HCT116 (cell line): Measurements from ENCODE around the gene TMPRSS11E. TPM values are rescaled to one million over a fixed set of nuclear protein-coding genes. Genes with fewer than 3 reads are reported as not detected.

Experiments
- ATAC-seq: fragments of 200-7000 bp; cut with Tn5 transposase; 2 replicates; pipeline ENCODE4 v1.9.1; 2020; ENCODE audit warnings: mild to moderate bottlenecking, moderate library complexity
- BruUV-seq: library from RNA; stranded (reverse); fragments of 400-500 nt; replicated peaks from 2 replicates; lab custom pipeline; 2021; lab: Mats Ljungman, UMichigan
- CTCF ChIA-PET: fragments of 300-600 bp; sonication (Branson Sonifier 250); formaldehyde crosslinking; loops from one replicate; lab custom pipeline; 2021; ENCODE audit warnings: antibody characterized with exemption; lab: Charles Lee
- POLR2A ChIA-PET: fragments of 300-600, 350-600 bp; sonication (Branson Sonifier 250); formaldehyde crosslinking; loops from one replicate; lab custom pipeline; 2021; ENCODE audit warnings: antibody characterized with exemption; lab: Charles Lee
- RAD21 ChIA-PET, 2 experiments: fragments of 300-600 bp; sonication (Branson Sonifier 250); formaldehyde crosslinking; loops; one replicate each; lab custom pipeline; 2023; ENCODE audit warnings: low total read pairs in 2 of 2; ENCODE audit not compliant: uncharacterized antibody in 2 of 2, unreplicated experiment in 2 of 2, low non-redundant PET in 1 of 2; lab: Charles Lee
- DNase-seq: peaks from one replicate; pipeline ENCODE4 v3.0.0-alpha.2; 2010; ENCODE audit warnings: low read depth, low spot score
- H2AFZ ChIP-seq: fragments of 200-600 bp; shearing (Covaris generic), sonication (generic); 2 replicates; pipeline ENCODE4 v1.6.1; 2017; ENCODE audit warnings: low read depth, mixed run types, mixed read lengths, antibody characterized with exemption, low read length; ENCODE audit not compliant: poor library complexity, severe bottlenecking
- H3K27ac ChIP-seq: 2 replicates; pipeline ENCODE4 v1.5.1; 2012; ENCODE audit warnings: low read depth, low read length
- H3K27me3 ChIP-seq: fragments of 200-600 bp; sonication (generic); 2 replicates; pipeline ENCODE4 v1.6.1; 2016; ENCODE audit warnings: mixed run types, low read length, mixed read lengths; ENCODE audit not compliant: insufficient read depth
- H3K36me3 ChIP-seq, 2 experiments: fragments of 200-500 bp in 1 of 2; fragments of 200-600 bp in 1 of 2; sonication (Bioruptor generic) in 1 of 2; sonication (generic) in 1 of 2; 2 replicates each; pipeline versions ENCODE4 v1.5.1 to v1.6.1; 2014 to 2016; ENCODE audit warnings: low read length in 2 of 2, inconsistent platforms in 1 of 2, mixed read lengths in 1 of 2, mixed run types in 1 of 2; ENCODE audit not compliant: insufficient read depth in 2 of 2, control insufficient read depth in 1 of 2
- H3K4me1 ChIP-seq, 2 experiments: fragments of 200-600 bp in 1 of 2; sonication (generic) in 1 of 2; 2 replicates each; pipeline versions ENCODE4 v1.5.1 to v1.6.1; 2012 to 2017; ENCODE audit warnings: low read length in 2 of 2, inconsistent platforms in 1 of 2, mild to moderate bottlenecking in 1 of 2, mixed read lengths in 1 of 2, mixed run types in 1 of 2, moderate library complexity in 1 of 2; ENCODE audit not compliant: insufficient read depth in 2 of 2, control insufficient read depth in 1 of 2
- H3K4me2 ChIP-seq: fragments of 200-600 bp; sonication (generic); 2 replicates; pipeline ENCODE4 v1.6.1; 2017; ENCODE audit warnings: mixed run types, low read length, mixed read lengths
- H3K4me3 ChIP-seq, 2 experiments: fragments of 200-600 bp in 1 of 2; sonication (generic) in 1 of 2; replicated peaks in 1 of 2; 2 replicates each; pipeline ENCODE4 v1.5.1; 2011 to 2016; ENCODE audit warnings: low read length in 2 of 2, control low read depth in 1 of 2, low read depth in 1 of 2, mild to moderate bottlenecking in 1 of 2, mixed read lengths in 1 of 2, mixed run types in 1 of 2
- H3K79me2 ChIP-seq: fragments of 200-600 bp; sonication (generic); 2 replicates; pipeline ENCODE4 v1.6.1; 2017; ENCODE audit warnings: mild to moderate bottlenecking, mixed run types, low read length, moderate library complexity, mixed read lengths; ENCODE audit not compliant: insufficient read depth
- H3K9ac ChIP-seq: fragments of 200-600 bp; sonication (generic); 2 replicates; pipeline ENCODE4 v1.6.1; 2016; ENCODE audit warnings: low read length, mixed read lengths
- H3K9me2 ChIP-seq: fragments of 200-600 bp; sonication (generic), shearing (Covaris generic); 2 replicates; pipeline ENCODE4 v1.6.1; 2017; ENCODE audit warnings: mixed run types, mild to moderate bottlenecking, moderate library complexity; ENCODE audit not compliant: insufficient read depth
- H3K9me3 ChIP-seq, 2 experiments: fragments of 200-500 bp in 1 of 2; fragments of 200-600 bp in 1 of 2; sonication (Bioruptor generic) in 1 of 2; sonication (generic) in 1 of 2; 2 replicates each; pipeline ENCODE4 v1.6.1; 2014 to 2017; ENCODE audit warnings: low read length in 2 of 2, mixed read lengths in 2 of 2, inconsistent platforms in 1 of 2, low read depth in 1 of 2, mild to moderate bottlenecking in 1 of 2, mixed run types in 1 of 2, moderate library complexity in 1 of 2; ENCODE audit not compliant: control insufficient read depth in 1 of 2, insufficient read depth in 1 of 2
- H4K20me1 ChIP-seq: fragments of 200-600 bp; sonication (generic), shearing (Covaris generic); 2 replicates; pipeline ENCODE4 v1.6.1; 2017; ENCODE audit warnings: mixed run types, mild to moderate bottlenecking, moderate library complexity; ENCODE audit not compliant: insufficient read depth
- ELF1 ChIP-seq: IDR thresholded peaks from 2 replicates; pipeline ENCODE4 v1.6.1; 2012; ENCODE audit warnings: low read depth, borderline replicate concordance
- EZH2phosphoT487 ChIP-seq: fragments of 200-600 bp; IDR thresholded peaks from 2 replicates; pipeline ENCODE4 v1.6.1; 2018; ENCODE audit warnings: antibody characterized with exemption, borderline replicate concordance
- FOSL1 ChIP-seq: IDR thresholded peaks from 2 replicates; pipeline ENCODE4 v1.6.1; 2012; ENCODE audit warnings: low read depth
- JUND ChIP-seq: IDR thresholded peaks from 2 replicates; pipeline ENCODE4 v1.6.1; 2012
- POLR2A ChIP-seq: IDR thresholded peaks from 2 replicates; pipeline ENCODE4 v1.7.0; 2011; ENCODE audit warnings: borderline replicate concordance; ENCODE audit not compliant: insufficient read depth, insufficient read length; ENCODE audit errors: extremely low read depth
- ZFX ChIP-seq: fragments of 450-650 bp; IDR thresholded peaks from 2 replicates; pipeline ENCODE4 v1.6.1; 2017
- intact Hi-C: fragments of 100-400 bp; cut with micrococcal nuclease; formaldehyde crosslinking; loops from 2 replicates; pipeline ENCODE4 v1.10.0; 2022
- total RNA-seq: library from RNA; stranded (reverse); gene quantifications from one replicate; pipeline ENCODE4 v1.2.1, GENCODE V29; 2021; ENCODE audit not compliant: unreplicated experiment
- TF ChIP-seq, protein P1 (sequence below): IDR thresholded peaks from 2 replicates; pipeline ENCODE4 v1.6.1; 2012; ENCODE audit warnings: low read depth
- TF ChIP-seq, protein P2 (sequence below): IDR thresholded peaks from 2 replicates; pipeline ENCODE4 v1.6.1; 2012

The TMPRSS11E gene
- total RNA-seq, 1 experiment from 2014 or later, result not detected

- H3K4me1 ChIP-seq, result no peaks in the 10 kb centered on the region
- H3K27ac ChIP-seq, result no peak overlapping the region
- ATAC-seq (no peak), DNase-seq (no peak)
- CTCF ChIA-PET, result no interaction called here
- no peak overlapping the region for H3K4me2 ChIP-seq
- no peak for TF ChIP-seq ELF1
- no peak for TF ChIP-seq EZH2phosphoT487
- TF ChIP-seq, protein P1, sequence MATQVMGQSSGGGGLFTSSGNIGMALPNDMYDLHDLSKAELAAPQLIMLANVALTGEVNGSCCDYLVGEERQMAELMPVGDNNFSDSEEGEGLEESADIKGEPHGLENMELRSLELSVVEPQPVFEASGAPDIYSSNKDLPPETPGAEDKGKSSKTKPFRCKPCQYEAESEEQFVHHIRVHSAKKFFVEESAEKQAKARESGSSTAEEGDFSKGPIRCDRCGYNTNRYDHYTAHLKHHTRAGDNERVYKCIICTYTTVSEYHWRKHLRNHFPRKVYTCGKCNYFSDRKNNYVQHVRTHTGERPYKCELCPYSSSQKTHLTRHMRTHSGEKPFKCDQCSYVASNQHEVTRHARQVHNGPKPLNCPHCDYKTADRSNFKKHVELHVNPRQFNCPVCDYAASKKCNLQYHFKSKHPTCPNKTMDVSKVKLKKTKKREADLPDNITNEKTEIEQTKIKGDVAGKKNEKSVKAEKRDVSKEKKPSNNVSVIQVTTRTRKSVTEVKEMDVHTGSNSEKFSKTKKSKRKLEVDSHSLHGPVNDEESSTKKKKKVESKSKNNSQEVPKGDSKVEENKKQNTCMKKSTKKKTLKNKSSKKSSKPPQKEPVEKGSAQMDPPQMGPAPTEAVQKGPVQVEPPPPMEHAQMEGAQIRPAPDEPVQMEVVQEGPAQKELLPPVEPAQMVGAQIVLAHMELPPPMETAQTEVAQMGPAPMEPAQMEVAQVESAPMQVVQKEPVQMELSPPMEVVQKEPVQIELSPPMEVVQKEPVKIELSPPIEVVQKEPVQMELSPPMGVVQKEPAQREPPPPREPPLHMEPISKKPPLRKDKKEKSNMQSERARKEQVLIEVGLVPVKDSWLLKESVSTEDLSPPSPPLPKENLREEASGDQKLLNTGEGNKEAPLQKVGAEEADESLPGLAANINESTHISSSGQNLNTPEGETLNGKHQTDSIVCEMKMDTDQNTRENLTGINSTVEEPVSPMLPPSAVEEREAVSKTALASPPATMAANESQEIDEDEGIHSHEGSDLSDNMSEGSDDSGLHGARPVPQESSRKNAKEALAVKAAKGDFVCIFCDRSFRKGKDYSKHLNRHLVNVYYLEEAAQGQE, result no peak
- no peak for TF ChIP-seq POLR2A
- no peak for TF ChIP-seq FOSL1
- TF ChIP-seq JUND, result no peak
- TF ChIP-seq, protein P2, sequence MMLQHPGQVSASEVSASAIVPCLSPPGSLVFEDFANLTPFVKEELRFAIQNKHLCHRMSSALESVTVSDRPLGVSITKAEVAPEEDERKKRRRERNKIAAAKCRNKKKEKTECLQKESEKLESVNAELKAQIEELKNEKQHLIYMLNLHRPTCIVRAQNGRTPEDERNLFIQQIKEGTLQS, result no peak
- TF ChIP-seq ZFX, result no peak
- H2AFZ ChIP-seq, result no peak overlapping the region
- H3K9me2 ChIP-seq, result no peaks in the 10 kb centered on the region
- no TSS peak for BruUV-seq
- H3K79me2 ChIP-seq, result no peaks in the 10 kb centered on the region
- RAD21 ChIA-PET, result no interaction called here
- H3K36me3 ChIP-seq, result no peaks in the 10 kb centered on the region
- H3K4me3 ChIP-seq, result no peak overlapping the region
- intact Hi-C loops, result loop anchor here (5.0 to 10.0 kb wide), 2 partner anchors 530 to 838 kb away; no protein-coding TSS in a partner anchor
- no peaks in the 10 kb centered on the region for H4K20me1 ChIP-seq
- H3K9ac ChIP-seq, result no peak overlapping the region
- POLR2A ChIA-PET, result no interaction called here
- H3K27me3 ChIP-seq, result no peaks in the 10 kb centered on the region
- no peaks in the 10 kb centered on the region for H3K9me3 ChIP-seq
Measured at GRCh38 chr4:68494688-68495087, 47.4 kb downstream of the TMPRSS11E start.
